ENCODE data around the gene WBP4. TPM values are rescaled to one million over a fixed set of nuclear protein-coding genes. Genes with fewer than 3 reads are reported as not detected.
"Not testable (repeated sequence)": the region's sequence is repeated elsewhere in the genome, so short reads cannot be mapped to it uniquely, and the experiment has no call there.

Gene WBP4
- total RNA-seq, 1 donor from 2014 or later: 10.6 TPM

DNA sequence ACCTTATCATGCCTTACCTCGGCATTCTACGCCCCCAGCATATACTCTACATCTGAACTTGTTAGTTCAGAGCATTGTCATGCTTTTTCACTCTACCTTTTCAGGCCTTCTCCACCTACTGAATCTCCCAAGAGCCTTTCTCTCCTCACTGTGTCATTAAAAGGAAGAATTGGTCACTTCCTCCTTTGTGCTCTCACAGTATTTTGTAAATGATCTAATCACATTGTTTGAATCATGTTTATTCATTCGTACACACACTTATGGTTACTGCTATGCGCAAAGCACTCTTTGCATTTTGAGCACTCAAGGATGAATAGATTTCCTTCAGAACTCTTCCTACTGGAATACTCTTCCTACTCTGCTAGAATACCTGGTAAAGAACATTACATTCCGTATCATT lies 26.4 kb upstream of the WBP4 start:
- DNase-seq (ENCODE audit: low read depth): peak; percentile 18
- Mint-ChIP-seq H3K27ac (ENCODE audit: unreplicated experiment) (no peak overlapping the region), H3K4me3 (ENCODE audit: unreplicated experiment) (no peak overlapping the region), H3K9me3 (ENCODE audit: unreplicated experiment) (no peaks in the 10 kb centered on the region), H3K27me3 (ENCODE audit: low read depth, unreplicated experiment) (no peaks in the 10 kb centered on the region), H3K36me3 (ENCODE audit: low read depth, unreplicated experiment) (no peaks in the 10 kb centered on the region), H3K4me1 (ENCODE audit: low read depth, unreplicated experiment) (peaks cover 3% of the 10 kb centered on the region)
- H3K27me3 ChIP-seq (ENCODE audit: insufficient read depth, low read length): no peaks in the 10 kb centered on the region
- no peak overlapping the region for H3K4me2 ChIP-seq (ENCODE audit: low read length)
- H3K27ac ChIP-seq (ENCODE audit: low read depth, low read length): no peak overlapping the region
- FAIRE-seq: no peak
- H3K9ac ChIP-seq (ENCODE audit: low read length): no peak overlapping the region
- H3K79me2 ChIP-seq (ENCODE audit: insufficient read depth, low read length): peaks cover 41% of the 10 kb centered on the region
- no peaks in the 10 kb centered on the region for H3K4me1 ChIP-seq (ENCODE audit: insufficient read depth, low read length)
- H3K36me3 ChIP-seq (ENCODE audit: insufficient read depth, low read length): no peaks in the 10 kb centered on the region
- H3K4me3 ChIP-seq (ENCODE audit: insufficient read depth, low read depth, low read length): no peak overlapping the region
- H3K9me3 ChIP-seq (ENCODE audit: insufficient read depth, low read depth, low read length): no peaks in the 10 kb centered on the region
- TF ChIP-seq, protein P1, sequence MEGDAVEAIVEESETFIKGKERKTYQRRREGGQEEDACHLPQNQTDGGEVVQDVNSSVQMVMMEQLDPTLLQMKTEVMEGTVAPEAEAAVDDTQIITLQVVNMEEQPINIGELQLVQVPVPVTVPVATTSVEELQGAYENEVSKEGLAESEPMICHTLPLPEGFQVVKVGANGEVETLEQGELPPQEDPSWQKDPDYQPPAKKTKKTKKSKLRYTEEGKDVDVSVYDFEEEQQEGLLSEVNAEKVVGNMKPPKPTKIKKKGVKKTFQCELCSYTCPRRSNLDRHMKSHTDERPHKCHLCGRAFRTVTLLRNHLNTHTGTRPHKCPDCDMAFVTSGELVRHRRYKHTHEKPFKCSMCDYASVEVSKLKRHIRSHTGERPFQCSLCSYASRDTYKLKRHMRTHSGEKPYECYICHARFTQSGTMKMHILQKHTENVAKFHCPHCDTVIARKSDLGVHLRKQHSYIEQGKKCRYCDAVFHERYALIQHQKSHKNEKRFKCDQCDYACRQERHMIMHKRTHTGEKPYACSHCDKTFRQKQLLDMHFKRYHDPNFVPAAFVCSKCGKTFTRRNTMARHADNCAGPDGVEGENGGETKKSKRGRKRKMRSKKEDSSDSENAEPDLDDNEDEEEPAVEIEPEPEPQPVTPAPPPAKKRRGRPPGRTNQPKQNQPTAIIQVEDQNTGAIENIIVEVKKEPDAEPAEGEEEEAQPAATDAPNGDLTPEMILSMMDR (IDR thresholded peaks at IDR 0.05; ENCODE audit: insufficient read depth, low read depth, low read length): no peak
- no peak for TF ChIP-seq EZH2 (IDR thresholded peaks at IDR 0.05; ENCODE audit: insufficient read depth, low read length)
- H2AFZ ChIP-seq (ENCODE audit: low read depth, low read length): no peak overlapping the region
- H4K20me1 ChIP-seq (ENCODE audit: insufficient read depth, low read length): peaks cover 43% of the 10 kb centered on the region

DNA sequence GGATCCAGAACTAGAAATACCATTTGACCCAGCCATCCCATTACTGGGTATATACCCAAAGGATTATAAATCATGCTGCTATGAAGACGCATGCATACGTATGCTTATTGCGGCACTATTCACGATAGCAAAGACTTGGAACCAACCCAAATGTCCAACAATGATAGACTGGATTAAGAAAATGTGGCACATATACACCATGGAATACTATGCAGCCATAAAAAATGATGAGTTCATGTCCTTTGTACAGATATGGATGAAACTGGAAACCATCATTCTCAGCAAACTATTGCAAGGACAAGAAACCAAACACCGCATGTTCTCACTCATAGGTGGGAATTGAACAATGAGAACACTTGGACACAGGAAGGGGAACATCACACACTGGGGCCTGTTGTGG lies 24.8 kb upstream of the WBP4 start:
- not testable (repeated sequence) for H2AFZ ChIP-seq (ENCODE audit: low read depth, low read length); H3K27ac Mint-ChIP-seq (ENCODE audit: unreplicated experiment); FAIRE-seq; H3K9ac ChIP-seq (ENCODE audit: low read length); H3K4me3 ChIP-seq (ENCODE audit: insufficient read depth, low read depth, low read length); H3K36me3 ChIP-seq (ENCODE audit: insufficient read depth, low read length); H3K9me3 Mint-ChIP-seq (ENCODE audit: unreplicated experiment); H3K4me3 Mint-ChIP-seq (ENCODE audit: unreplicated experiment); H3K36me3 Mint-ChIP-seq (ENCODE audit: low read depth, unreplicated experiment); H3K27ac ChIP-seq (ENCODE audit: low read depth, low read length); H3K4me2 ChIP-seq (ENCODE audit: low read length); H3K4me1 Mint-ChIP-seq (ENCODE audit: low read depth, unreplicated experiment); H3K27me3 ChIP-seq (ENCODE audit: insufficient read depth, low read length); H3K4me1 ChIP-seq (ENCODE audit: insufficient read depth, low read length); H3K27me3 Mint-ChIP-seq (ENCODE audit: low read depth, unreplicated experiment); H3K9me3 ChIP-seq (ENCODE audit: insufficient read depth, low read depth, low read length); DNase-seq (ENCODE audit: low read depth)
- H3K79me2 ChIP-seq (ENCODE audit: insufficient read depth, low read length): peaks cover 57% of the 10 kb centered on the region
- H4K20me1 ChIP-seq (ENCODE audit: insufficient read depth, low read length): peaks cover 51% of the 10 kb centered on the region

DNA sequence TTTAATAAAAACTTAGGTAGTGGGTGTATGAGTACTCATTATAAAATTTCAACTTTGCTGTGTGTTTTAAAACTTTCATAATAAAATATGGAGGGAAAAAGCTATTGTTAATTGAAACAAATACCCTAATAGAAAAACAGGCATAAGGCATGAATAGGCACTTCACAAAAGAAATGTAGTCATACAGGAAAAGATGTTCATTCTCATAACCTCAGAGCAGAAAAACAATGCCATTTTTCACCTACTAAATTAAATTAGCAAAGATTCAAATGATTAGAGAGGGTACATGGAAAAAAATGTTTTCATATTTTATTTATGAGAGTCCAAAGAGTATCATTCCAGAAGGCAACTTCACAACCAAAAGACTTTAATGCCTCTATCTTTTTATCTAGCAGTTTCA lies 21.6 kb upstream of the WBP4 start:
- TF ChIP-seq, protein P1 (IDR thresholded peaks at IDR 0.05; ENCODE audit: insufficient read depth, low read depth, low read length): no peak
- TF ChIP-seq EZH2 (IDR thresholded peaks at IDR 0.05; ENCODE audit: insufficient read depth, low read length): no peak
- DNase-seq (ENCODE audit: low read depth) (no peak), FAIRE-seq (no peak)
- H2AFZ ChIP-seq (ENCODE audit: low read depth, low read length): no peak overlapping the region
- H3K27ac ChIP-seq (ENCODE audit: low read depth, low read length): no peak overlapping the region
- Mint-ChIP-seq H3K4me3 (ENCODE audit: unreplicated experiment) (no peak overlapping the region), H3K36me3 (ENCODE audit: low read depth, unreplicated experiment) (peaks cover 1% of the 10 kb centered on the region), H3K27me3 (ENCODE audit: low read depth, unreplicated experiment) (no peaks in the 10 kb centered on the region), H3K27ac (ENCODE audit: unreplicated experiment) (no peak overlapping the region), H3K4me1 (ENCODE audit: low read depth, unreplicated experiment) (peaks cover 3% of the 10 kb centered on the region), H3K9me3 (ENCODE audit: unreplicated experiment) (peaks cover 6% of the 10 kb centered on the region)
- H3K4me3 ChIP-seq (ENCODE audit: insufficient read depth, low read depth, low read length): no peak overlapping the region
- no peaks in the 10 kb centered on the region for H3K27me3 ChIP-seq (ENCODE audit: insufficient read depth, low read length)
- H3K9ac ChIP-seq (ENCODE audit: low read length): no peak overlapping the region
- H3K36me3 ChIP-seq (ENCODE audit: insufficient read depth, low read length): no peaks in the 10 kb centered on the region
- no peak overlapping the region for H3K4me2 ChIP-seq (ENCODE audit: low read length)
- no peaks in the 10 kb centered on the region for H3K9me3 ChIP-seq (ENCODE audit: insufficient read depth, low read depth, low read length)
- H4K20me1 ChIP-seq (ENCODE audit: insufficient read depth, low read length): peaks cover 39% of the 10 kb centered on the region
- H3K4me1 ChIP-seq (ENCODE audit: insufficient read depth, low read length): no peaks in the 10 kb centered on the region
- peaks cover 44% of the 10 kb centered on the region for H3K79me2 ChIP-seq (ENCODE audit: insufficient read depth, low read length)
